ENCODE measurements around the gene FNDC11. TPM values are rescaled to one million over a fixed set of nuclear protein-coding genes. Genes with fewer than 3 reads are reported as not detected.

FNDC11 gene
- total and polyA plus RNA-seq, 2 of the 13 experiments (the other 11 are each of a cell fraction or from before 2014, with no cell fraction given), result 0.07 TPM; not detected in 1

DNA sequence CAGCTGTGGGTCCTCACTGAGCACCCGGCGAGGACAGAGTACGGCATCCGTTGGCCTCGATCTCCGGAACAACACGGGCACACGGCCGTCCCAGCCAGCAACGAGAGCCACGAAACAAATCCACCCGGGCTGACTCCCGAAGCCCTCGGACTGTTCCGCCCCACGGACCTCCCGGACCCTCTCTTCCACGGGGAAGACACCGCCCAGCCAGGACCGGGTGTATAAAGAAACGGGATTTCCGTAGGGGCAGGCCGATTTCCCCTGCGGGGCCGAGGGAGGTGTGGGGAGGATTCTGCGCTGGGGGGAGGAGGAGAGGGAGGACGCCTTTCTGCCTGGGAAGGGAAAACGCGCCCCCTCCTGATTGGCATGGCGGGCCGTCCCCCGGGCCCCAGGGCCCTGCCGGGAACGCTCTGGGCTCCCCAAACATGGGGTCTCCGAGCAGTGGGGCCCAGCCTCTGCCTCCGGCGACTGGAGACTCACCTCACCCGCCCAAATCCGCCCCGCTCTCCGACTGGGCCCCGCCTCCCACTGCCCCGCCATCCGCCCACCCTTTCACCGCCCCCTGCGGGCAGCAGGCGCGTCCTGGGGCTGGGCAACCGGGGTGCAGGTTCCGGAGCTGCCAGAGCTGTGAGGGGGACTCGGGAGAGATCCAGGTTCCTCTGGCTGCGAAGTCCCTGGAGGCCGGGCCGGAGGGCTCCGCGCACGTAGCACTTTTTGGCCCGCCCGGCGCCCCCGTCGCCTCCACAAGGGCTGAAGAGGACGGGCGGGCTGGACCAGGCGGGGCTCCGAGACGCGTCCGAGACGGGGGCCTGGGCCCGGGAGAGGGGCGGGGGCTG lies 34.1 kb upstream of the FNDC11 start (continued):
- no peak for TF ChIP-seq ARID5B (CRISPR knock-in tag; IDR thresholded peaks at IDR 0.05)
- TF ChIP-seq MAFG (CRISPR knock-in tag; IDR thresholded peaks at IDR 0.05), result 0 out of 2 replicates have a peak, but pooled peaks have one; percentile 24
- TF ChIP-seq MTF2 (CRISPR knock-in tag; IDR thresholded peaks at IDR 0.05; ENCODE audit: borderline replicate concordance), result peak; percentile 87
- 0 out of 2 replicates have a peak, but pooled peaks have one; percentile 33 for TF ChIP-seq HOXA9 (CRISPR knock-in tag; IDR thresholded peaks at IDR 0.05; ENCODE audit: borderline replicate concordance)
- peak; percentile 23; the same call in 1 of the 2 replicates for TF ChIP-seq HOXD1 (CRISPR knock-in tag; IDR thresholded peaks at IDR 0.05)
- TF ChIP-seq HNRNPK (IDR thresholded peaks at IDR 0.05; ENCODE audit: low read depth, low read length, poor library complexity, severe bottlenecking), result peak; percentile 35
- TF ChIP-seq EED (CRISPR knock-in tag; IDR thresholded peaks at IDR 0.05), result peak; percentile 23; the same call in 1 of the 2 replicates
- 0 out of 2 replicates have a peak, but pooled peaks have one; percentile 38 for TF ChIP-seq ZNF746 (CRISPR knock-in tag; IDR thresholded peaks at IDR 0.05)
- TF ChIP-seq ZBTB20 (CRISPR knock-in tag; IDR thresholded peaks at IDR 0.05; ENCODE audit: borderline replicate concordance, low read depth), result no peak
- no peak for TF ChIP-seq ZNF33A (CRISPR knock-in tag; IDR thresholded peaks at IDR 0.05; ENCODE audit: borderline replicate concordance)
- 0 out of 2 replicates have a peak, but pooled peaks have one; percentile 57 for TF ChIP-seq SALL2 (CRISPR knock-in tag; IDR thresholded peaks at IDR 0.05)
- peak; percentile 16; the same call in 1 of the 2 replicates for TF ChIP-seq SAP130 (CRISPR knock-in tag; IDR thresholded peaks at IDR 0.05; ENCODE audit: low read depth)
- TF ChIP-seq CEBPB (IDR thresholded peaks at IDR 0.05; ENCODE audit: borderline replicate concordance, low read depth, low read length), result no peak
- no peak for TF ChIP-seq JUN (CRISPR knock-in tag; IDR thresholded peaks at IDR 0.05)

Measured in HepG2 (cell line).